Neutrophil (primary cell): ENCODE measurements around the gene CMSS1.

Source experiments
- H3K27ac ChIP-seq: fragments of 200-600 bp; sonication (generic); 2 replicates; pipeline ENCODE4 v1.5.1; 2016; ENCODE audit warnings: mild to moderate bottlenecking, moderate library complexity
- H3K27me3 ChIP-seq: fragments of 200-600 bp; sonication (generic); 2 replicates; pipeline ENCODE4 v1.6.0; 2016; ENCODE audit warnings: mild to moderate bottlenecking
- H3K36me3 ChIP-seq: fragments of 200-600 bp; sonication (generic); 2 replicates; pipeline ENCODE4 v1.5.1; 2017
- H3K4me1 ChIP-seq, 2 experiments: fragments of 200-600 bp in 1 of 2; sonication (generic) in 1 of 2; 1 replicate in 1 of 2; 2 replicates in 1 of 2; pipeline versions ENCODE4 v1.5.1 to v1.6.1; 2013 to 2016; ENCODE audit warnings: low read depth in 1 of 2, low read length in 1 of 2, mild to moderate bottlenecking in 1 of 2, moderate library complexity in 1 of 2; ENCODE audit not compliant: control insufficient read depth in 1 of 2, insufficient read depth in 1 of 2
- H3K4me3 ChIP-seq, 2 experiments: fragments of 200-600 bp in 1 of 2; sonication (generic) in 1 of 2; 1 replicate in 1 of 2; 2 replicates in 1 of 2; pipeline ENCODE4 v1.5.1; 2013 to 2016; ENCODE audit warnings: low read depth in 1 of 2, low read length in 1 of 2, mild to moderate bottlenecking in 1 of 2, moderate library complexity in 1 of 2
- H3K9me3 ChIP-seq: fragments of 200-600 bp; sonication (generic); 2 replicates; pipeline ENCODE4 v1.5.1; 2016
- CTCF ChIP-seq: fragments of 200-600 bp; sonication (generic); IDR thresholded peaks from 2 replicates; pipeline ENCODE4 v1.5.1; 2016; ENCODE audit warnings: antibody characterized with exemption

Gene CMSS1

GRCh38 chr3:100209169-100209568 lies 391.5 kb downstream of the CMSS1 start:
- no peaks in the 10 kb centered on the region for H3K9me3 ChIP-seq
- H3K4me1 ChIP-seq, result no peaks in the 10 kb centered on the region
- no peak for TF ChIP-seq CTCF
- no peaks in the 10 kb centered on the region for H3K36me3 ChIP-seq
- H3K27ac ChIP-seq, result no peak overlapping the region
- no peak overlapping the region for H3K4me3 ChIP-seq
- H3K27me3 ChIP-seq, result no peaks in the 10 kb centered on the region

- H3K27ac ChIP-seq, result no peak overlapping the region
Measured at GRCh38 chr3:100209948-100210771, 392.5 kb downstream of the CMSS1 start.

GRCh38 chr3:100210772-100211135 lies 393.1 kb downstream of the CMSS1 start:
- Histone ChIP-seq H3K27me3 (no peaks in the 10 kb centered on the region), H3K36me3 (no peaks in the 10 kb centered on the region), H3K4me1 (no peaks in the 10 kb centered on the region), H3K9me3 (no peaks in the 10 kb centered on the region), H3K4me3 (no peak overlapping the region), H3K27ac (no peak overlapping the region)
- no peak for TF ChIP-seq CTCF

More at GRCh38 chr3:100209948-100210771, 392.5 kb downstream of the CMSS1 start:
- no peaks in the 10 kb centered on the region for H3K4me1 ChIP-seq
- H3K9me3 ChIP-seq, result no peaks in the 10 kb centered on the region
- H3K36me3 ChIP-seq, result no peaks in the 10 kb centered on the region
- H3K4me3 ChIP-seq, result no peak overlapping the region
- TF ChIP-seq CTCF, result no peak
- no peaks in the 10 kb centered on the region for H3K27me3 ChIP-seq

GRCh38 chr3:100213891-100214573 lies 396.4 kb downstream of the CMSS1 start:
- no peak overlapping the region for H3K4me3 ChIP-seq
- no peaks in the 10 kb centered on the region for H3K36me3 ChIP-seq
- H3K27ac ChIP-seq, result no peak overlapping the region
- H3K4me1 ChIP-seq, result no peaks in the 10 kb centered on the region
- no peak for TF ChIP-seq CTCF
- H3K27me3 ChIP-seq, result no peaks in the 10 kb centered on the region
- no peaks in the 10 kb centered on the region for H3K9me3 ChIP-seq

- Histone ChIP-seq H3K27me3 (no peaks in the 10 kb centered on the region), H3K27ac (no peak overlapping the region), H3K9me3 (no peaks in the 10 kb centered on the region), H3K4me1 (no peaks in the 10 kb centered on the region), H3K4me3 (no peak overlapping the region), H3K36me3 (no peaks in the 10 kb centered on the region)
- no peak for TF ChIP-seq CTCF
Measured at GRCh38 chr3:100214574-100214964, 396.9 kb downstream of the CMSS1 start.
